ENCODE results near the gene KY. TPM values are rescaled to one million over a fixed set of nuclear protein-coding genes. Genes with fewer than 3 reads are reported as not detected.

The KY gene
- total and polyA plus RNA-seq, 7 experiments from 2014 or later = not detected

DNA sequence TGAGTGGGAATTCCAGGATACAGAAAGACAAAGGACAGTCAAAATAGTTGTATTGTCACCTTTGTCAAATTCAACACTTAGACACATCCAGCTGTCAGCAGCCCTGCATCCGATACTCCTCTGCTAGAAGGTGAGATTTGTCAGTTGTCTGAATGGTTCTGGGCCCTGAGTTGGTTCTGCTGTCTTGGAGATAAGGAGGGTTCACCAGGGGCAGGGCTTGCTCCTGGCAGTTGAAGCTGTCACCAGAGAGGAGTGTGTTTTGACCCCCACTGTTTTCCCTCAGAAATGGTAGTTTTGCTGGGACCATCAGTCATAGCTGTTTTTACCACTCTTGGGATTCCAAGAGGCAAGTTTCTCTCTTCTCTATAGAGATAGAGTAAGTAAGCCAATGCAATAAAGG is 3.2 kb upstream of the KY start:
- H3K4me3 Mint-ChIP-seq = no peak overlapping the region
- ChIA-PET POLR2A (no interaction called here), CTCF (interaction anchor here (0.7 kb wide), 1 partner anchor 29 kb away, joined by 7 read pairs; no protein-coding TSS in a partner anchor)
- Histone ChIP-seq H3K27me3 (ENCODE audit: control insufficient read depth in 2 of 2, insufficient read depth in 2 of 2, low read length in 2 of 2) (no peaks in the 10 kb centered on the region), H3K36me3 (ENCODE audit: control insufficient read depth in 2 of 3, insufficient read depth in 3 of 3, low read length in 3 of 3) (no peaks in the 10 kb centered on the region), H3K4me3 (ENCODE audit: low read length) (no peak overlapping the region), H3K9me3 (ENCODE audit: control insufficient read depth in 2 of 3, low read length in 3 of 3) (no peaks in the 10 kb centered on the region), H3K4me1 (ENCODE audit: control insufficient read depth in 2 of 2, insufficient read depth in 2 of 2, low read length in 2 of 2) (no peaks in the 10 kb centered on the region), H3K27ac (ENCODE audit: low read depth, low read length) (no peak overlapping the region)
- intact Hi-C loops (cut with micrococcal nuclease) = no loop called here
- peaks cover 11 to 44% (median 21%) of the 10 kb centered on the region in 5 donors for H3K27me3 Mint-ChIP-seq
- no peaks in the 10 kb centered on the region for H3K36me3 Mint-ChIP-seq
- peaks cover 0 to 6% (median 0%) of the 10 kb centered on the region in 7 donors for H3K4me1 Mint-ChIP-seq
- DNase-seq = no peak
- H3K9me3 Mint-ChIP-seq = peaks cover 0 to 5% (median 0%) of the 10 kb centered on the region in 11 donors
- ATAC-seq = no peak
- no peak overlapping the region for H3K27ac Mint-ChIP-seq

DNA sequence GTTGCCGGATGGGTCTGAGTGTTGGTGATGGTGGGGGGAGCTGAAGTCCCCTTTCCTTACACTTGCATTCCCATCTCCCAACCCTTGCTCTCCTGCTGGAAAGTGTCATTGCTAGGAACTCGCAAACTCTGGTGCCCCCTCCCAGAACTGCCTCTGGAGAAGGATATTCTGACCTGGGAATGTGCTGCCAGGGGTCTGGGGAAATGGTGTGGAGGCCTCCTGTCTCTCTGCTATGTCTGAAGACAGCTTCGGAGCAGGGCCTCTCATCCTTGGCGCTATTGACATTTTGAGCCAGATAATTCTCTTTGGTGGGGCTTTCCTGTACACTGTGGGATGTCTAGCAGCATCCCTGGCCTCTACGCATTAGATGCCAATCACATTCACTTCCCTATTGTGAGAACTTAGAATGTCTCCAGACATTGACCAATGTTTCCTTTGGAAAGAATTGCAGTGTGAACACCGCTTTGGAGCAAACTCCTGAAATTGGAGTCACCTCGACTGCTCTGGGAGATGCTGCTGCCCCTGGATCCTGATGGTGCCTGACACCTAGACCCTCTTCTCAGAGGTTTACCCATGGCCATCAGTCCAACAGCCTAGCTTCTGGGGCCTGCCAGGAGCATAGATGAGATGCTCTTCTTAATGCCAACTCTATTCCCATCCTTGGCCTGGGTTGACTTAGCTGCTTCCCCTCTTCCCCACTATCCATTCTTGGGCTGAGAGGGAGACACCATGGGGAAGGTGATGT is 2.2 kb upstream of the KY start:
- no peaks in the 10 kb centered on the region for H3K4me1 ChIP-seq (ENCODE audit: control insufficient read depth in 2 of 2, insufficient read depth in 2 of 2, low read length in 2 of 2)
- peak overlapping the region in 1 of 9 donors; percentile 9 for H3K27ac Mint-ChIP-seq
- H3K27me3 Mint-ChIP-seq = peaks cover 11 to 44% (median 27%) of the 10 kb centered on the region in 5 donors
- no peak overlapping the region for H3K4me3 ChIP-seq (ENCODE audit: low read length)
- peaks cover 0 to 6% (median 0%) of the 10 kb centered on the region in 7 donors for H3K4me1 Mint-ChIP-seq
- H3K27ac ChIP-seq (ENCODE audit: low read depth, low read length) = no peak overlapping the region
- H3K4me3 Mint-ChIP-seq = no peak overlapping the region
- DNase-seq = no peak
- ChIA-PET POLR2A (no interaction called here), CTCF (no interaction called here)
- intact Hi-C loops (cut with micrococcal nuclease) = no loop called here
- no peaks in the 10 kb centered on the region for H3K36me3 Mint-ChIP-seq
- no peaks in the 10 kb centered on the region for H3K9me3 ChIP-seq (ENCODE audit: control insufficient read depth in 2 of 3, low read length in 3 of 3)
- no peaks in the 10 kb centered on the region for H3K36me3 ChIP-seq (ENCODE audit: control insufficient read depth in 2 of 3, insufficient read depth in 3 of 3, low read length in 3 of 3)
- no peak for ATAC-seq
- peaks cover 0 to 5% (median 0%) of the 10 kb centered on the region in 11 donors for H3K9me3 Mint-ChIP-seq
- no peaks in the 10 kb centered on the region for H3K27me3 ChIP-seq (ENCODE audit: control insufficient read depth in 2 of 2, insufficient read depth in 2 of 2, low read length in 2 of 2)

DNA sequence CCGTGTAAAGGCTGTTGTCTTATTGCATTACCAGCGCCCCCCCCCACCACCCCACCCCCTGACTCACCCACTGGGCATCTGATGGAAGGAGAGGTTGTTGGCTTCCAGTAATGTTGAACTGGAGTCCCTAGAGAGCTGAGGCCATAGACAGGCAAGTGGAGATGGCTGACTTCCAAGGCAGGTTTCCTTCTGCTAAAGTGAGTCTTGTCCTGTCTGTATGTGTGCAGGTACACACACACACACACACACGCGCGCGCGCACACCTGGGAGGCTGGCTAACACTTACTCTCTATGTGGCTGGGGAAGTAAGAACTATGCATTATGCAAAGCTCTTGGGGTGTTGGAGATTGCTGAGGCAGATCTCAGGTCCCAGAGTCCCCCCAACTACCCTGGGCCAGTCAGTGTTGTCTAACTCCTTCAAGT is 1.6 kb upstream of the KY start:
- peaks cover 0 to 5% (median 0%) of the 10 kb centered on the region in 11 donors for H3K9me3 Mint-ChIP-seq
- H3K27me3 Mint-ChIP-seq = peaks cover 11 to 44% (median 27%) of the 10 kb centered on the region in 5 donors
- intact Hi-C loops (cut with micrococcal nuclease) = no loop called here
- POLR2A ChIA-PET = no interaction called here
- no peaks in the 10 kb centered on the region for H3K9me3 ChIP-seq (ENCODE audit: control insufficient read depth in 2 of 3, low read length in 3 of 3)
- CTCF ChIA-PET = no interaction called here
- no peaks in the 10 kb centered on the region for H3K36me3 ChIP-seq (ENCODE audit: control insufficient read depth in 2 of 3, insufficient read depth in 3 of 3, low read length in 3 of 3)
- H3K27me3 ChIP-seq (ENCODE audit: control insufficient read depth in 2 of 2, insufficient read depth in 2 of 2, low read length in 2 of 2) = no peaks in the 10 kb centered on the region
- H3K36me3 Mint-ChIP-seq = no peaks in the 10 kb centered on the region
- H3K27ac Mint-ChIP-seq = peak overlapping the region in 1 of 9 donors; percentile 77
- DNase-seq (no peak), ATAC-seq (no peak)
- H3K4me3 ChIP-seq (ENCODE audit: low read length) = no peak overlapping the region
- H3K4me1 Mint-ChIP-seq = peaks cover 0 to 6% (median 0%) of the 10 kb centered on the region in 7 donors
- no peak overlapping the region for H3K4me3 Mint-ChIP-seq
- no peak overlapping the region for H3K27ac ChIP-seq (ENCODE audit: low read depth, low read length)
- no peaks in the 10 kb centered on the region for H3K4me1 ChIP-seq (ENCODE audit: control insufficient read depth in 2 of 2, insufficient read depth in 2 of 2, low read length in 2 of 2)

DNA sequence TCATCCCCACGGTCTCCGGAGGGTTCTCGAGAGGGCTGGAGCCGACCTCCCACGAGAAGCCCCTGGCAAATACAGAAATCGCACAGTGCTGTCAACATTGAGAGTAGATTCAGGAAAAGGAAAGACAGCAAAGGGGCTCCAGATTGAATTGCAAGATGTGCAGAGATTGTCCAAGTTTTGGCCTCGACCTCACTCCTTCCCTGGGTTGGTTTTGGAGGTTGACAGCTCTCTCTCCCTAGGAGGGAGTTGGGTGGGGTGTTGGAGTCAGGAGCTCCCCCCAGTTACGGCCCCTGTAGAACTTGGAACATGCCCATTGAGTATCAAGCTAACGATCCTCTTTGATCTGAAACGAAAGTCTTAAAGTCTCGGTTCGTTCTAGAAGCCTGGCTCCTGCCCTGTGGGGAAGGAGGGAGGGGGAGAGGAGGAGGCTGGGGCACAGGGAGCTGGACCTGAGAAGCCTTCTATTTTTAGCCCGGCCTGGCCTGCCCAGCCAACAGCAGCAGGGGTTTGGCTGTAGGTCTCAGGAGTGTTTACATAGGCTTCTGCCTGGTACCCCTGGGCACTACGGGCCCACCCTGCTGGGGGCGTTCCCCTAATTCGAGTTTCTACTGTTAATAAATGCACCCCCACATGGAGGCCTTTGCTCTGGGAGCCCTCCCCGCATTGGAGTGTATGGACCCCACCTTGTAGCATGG is 672 bp upstream of the KY start:
- DNase-seq (no peak), ATAC-seq (no peak)
- peaks cover 0 to 5% (median 0%) of the 10 kb centered on the region in 11 donors for H3K9me3 Mint-ChIP-seq
- no peaks in the 10 kb centered on the region for H3K27me3 ChIP-seq (ENCODE audit: control insufficient read depth in 2 of 2, insufficient read depth in 2 of 2, low read length in 2 of 2)
- H3K4me1 Mint-ChIP-seq = peaks cover 0 to 6% (median 0%) of the 10 kb centered on the region in 7 donors
- H3K36me3 ChIP-seq (ENCODE audit: control insufficient read depth in 2 of 3, insufficient read depth in 3 of 3, low read length in 3 of 3) = no peaks in the 10 kb centered on the region
- no peak overlapping the region for H3K4me3 ChIP-seq (ENCODE audit: low read length)
- intact Hi-C loops (cut with micrococcal nuclease) = no loop called here
- no peaks in the 10 kb centered on the region for H3K36me3 Mint-ChIP-seq
- no peaks in the 10 kb centered on the region for H3K4me1 ChIP-seq (ENCODE audit: control insufficient read depth in 2 of 2, insufficient read depth in 2 of 2, low read length in 2 of 2)
- no peak overlapping the region for H3K27ac ChIP-seq (ENCODE audit: low read depth, low read length)
- no peak overlapping the region for H3K27ac Mint-ChIP-seq
- no peaks in the 10 kb centered on the region for H3K9me3 ChIP-seq (ENCODE audit: control insufficient read depth in 2 of 3, low read length in 3 of 3)
- peak overlapping the region in 3 of 10 donors; percentile 6 to 29 (median 9) for H3K4me3 Mint-ChIP-seq
- POLR2A ChIA-PET = no interaction called here
- H3K27me3 Mint-ChIP-seq = peaks cover 11 to 44% (median 27%) of the 10 kb centered on the region in 5 donors
- CTCF ChIA-PET = no interaction called here

DNA sequence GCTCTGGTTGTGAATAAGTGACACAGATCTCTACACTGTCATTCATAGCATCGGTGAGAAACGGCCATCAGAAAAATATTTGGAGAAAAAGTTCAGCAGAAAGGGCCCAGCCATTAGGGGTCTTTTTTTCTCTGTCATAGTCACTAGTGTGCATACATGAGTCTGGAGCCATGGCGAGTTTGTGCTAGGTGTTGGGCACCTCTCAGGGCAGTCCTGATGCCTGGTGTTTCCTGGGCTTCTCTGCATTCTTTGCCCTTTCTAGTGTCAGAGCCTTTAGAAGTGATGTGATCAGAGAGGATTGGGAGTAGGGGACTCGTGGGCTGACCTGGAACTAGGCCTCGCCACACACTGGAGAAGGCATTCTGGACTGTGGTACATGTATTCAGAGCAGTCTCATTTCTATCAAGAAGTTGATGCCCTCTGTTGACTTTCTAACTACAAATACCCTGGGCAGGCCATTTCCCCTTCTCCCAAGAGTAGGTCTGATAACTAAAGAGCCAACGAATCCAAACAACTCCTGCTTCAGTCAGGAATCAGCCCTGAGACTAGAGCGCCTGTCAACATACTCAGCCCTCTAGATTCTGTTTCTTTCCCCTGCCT is 1.6 kb downstream of the KY start:
- ChIA-PET POLR2A (no interaction called here), CTCF (no interaction called here)
- ATAC-seq (no peak), DNase-seq (no peak)
- Histone ChIP-seq H3K4me3 (ENCODE audit: low read length) (no peak overlapping the region), H3K9me3 (ENCODE audit: control insufficient read depth in 2 of 3, low read length in 3 of 3) (no peaks in the 10 kb centered on the region), H3K4me1 (ENCODE audit: control insufficient read depth in 2 of 2, insufficient read depth in 2 of 2, low read length in 2 of 2) (no peaks in the 10 kb centered on the region), H3K27me3 (ENCODE audit: control insufficient read depth in 2 of 2, insufficient read depth in 2 of 2, low read length in 2 of 2) (no peaks in the 10 kb centered on the region), H3K36me3 (ENCODE audit: control insufficient read depth in 2 of 3, insufficient read depth in 3 of 3, low read length in 3 of 3) (no peaks in the 10 kb centered on the region), H3K27ac (ENCODE audit: low read depth, low read length) (no peak overlapping the region)
- no peak overlapping the region for H3K27ac Mint-ChIP-seq
- no peaks in the 10 kb centered on the region for H3K36me3 Mint-ChIP-seq
- H3K4me1 Mint-ChIP-seq = peaks cover 0 to 4% (median 0%) of the 10 kb centered on the region in 7 donors
- peaks cover 10 to 30% (median 23%) of the 10 kb centered on the region in 5 donors for H3K27me3 Mint-ChIP-seq
- H3K9me3 Mint-ChIP-seq = peaks cover 0 to 5% (median 0%) of the 10 kb centered on the region in 11 donors
- no peak overlapping the region for H3K4me3 Mint-ChIP-seq
- intact Hi-C loops (cut with micrococcal nuclease) = no loop called here

DNA sequence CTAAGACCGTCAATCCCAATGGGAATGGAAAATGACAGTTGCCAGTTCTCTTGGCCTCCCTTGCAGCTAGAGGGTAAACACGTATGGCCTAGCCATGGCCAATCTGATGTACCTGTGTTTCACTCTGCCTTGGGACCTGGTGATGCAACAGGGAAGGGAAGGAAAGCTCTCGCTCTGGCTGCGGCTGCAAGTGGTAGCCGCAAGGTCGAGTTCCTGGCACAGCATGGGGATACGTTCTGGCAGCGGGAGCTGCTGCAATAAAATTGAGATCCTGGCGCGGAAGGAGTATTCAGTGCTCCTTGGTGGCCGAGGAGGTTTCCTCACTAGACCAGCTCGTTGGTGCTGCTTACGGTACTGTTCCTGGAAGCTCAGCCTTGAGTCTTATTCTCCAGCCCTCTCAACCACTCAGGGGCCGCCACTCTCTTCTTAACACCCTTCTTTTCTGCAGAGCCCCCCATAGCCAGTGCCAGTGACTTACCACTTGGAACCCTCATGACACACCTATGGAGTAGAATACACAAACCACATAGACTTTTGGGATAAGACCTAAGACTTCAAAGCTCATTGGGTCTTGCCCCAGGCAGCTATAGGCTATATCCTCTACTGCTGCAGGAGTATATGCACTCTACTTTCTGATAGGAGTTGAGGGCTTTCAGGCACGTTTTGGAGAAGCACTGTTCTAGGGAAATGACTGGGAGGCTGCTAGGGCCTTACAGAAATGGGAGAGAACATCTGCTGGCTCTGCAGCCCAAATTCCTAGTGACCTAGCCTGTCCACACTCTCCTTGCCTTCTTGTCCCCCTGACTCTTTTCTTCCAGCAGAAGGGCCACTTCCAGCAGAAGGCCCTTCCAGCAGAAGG is 2.7 kb downstream of the KY start:
- POLR2A ChIA-PET = no interaction called here
- no peaks in the 10 kb centered on the region for H3K4me1 ChIP-seq (ENCODE audit: control insufficient read depth in 2 of 2, insufficient read depth in 2 of 2, low read length in 2 of 2)
- peaks cover 0 to 3% (median 0%) of the 10 kb centered on the region in 11 donors for H3K9me3 Mint-ChIP-seq
- no peak overlapping the region for H3K27ac Mint-ChIP-seq
- no peaks in the 10 kb centered on the region for H3K27me3 ChIP-seq (ENCODE audit: control insufficient read depth in 2 of 2, insufficient read depth in 2 of 2, low read length in 2 of 2)
- H3K4me3 Mint-ChIP-seq = no peak overlapping the region
- intact Hi-C loops (cut with micrococcal nuclease) = no loop called here
- no peaks in the 10 kb centered on the region for H3K9me3 ChIP-seq (ENCODE audit: control insufficient read depth in 2 of 3, low read length in 3 of 3)
- CTCF ChIA-PET = no interaction called here
- peaks cover 0 to 4% (median 0%) of the 10 kb centered on the region in 7 donors for H3K4me1 Mint-ChIP-seq
- H3K36me3 ChIP-seq (ENCODE audit: control insufficient read depth in 2 of 3, insufficient read depth in 3 of 3, low read length in 3 of 3) = no peaks in the 10 kb centered on the region
- no peak for ATAC-seq
- H3K27me3 Mint-ChIP-seq = peaks cover 0 to 27% (median 12%) of the 10 kb centered on the region in 5 donors
- no peak overlapping the region for H3K27ac ChIP-seq (ENCODE audit: low read depth, low read length)
- H3K36me3 Mint-ChIP-seq = no peaks in the 10 kb centered on the region
- no peak overlapping the region for H3K4me3 ChIP-seq (ENCODE audit: low read length)
- DNase-seq = no peak
